Testis (tissue), 2 donors: ENCODE data around the gene ALDH3B2.

Experiments
- CTCF ChIP-seq, 3 experiments: fragments of 450-650 bp in 2 of 3; fragments of 200-600 bp in 1 of 3; sonication (generic) in 1 of 3; IDR thresholded peaks; one replicate each; pipeline ENCODE4 v1.5.1; 2016 to 2019; ENCODE audit warnings: antibody characterized with exemption in 3 of 3, mild to moderate bottlenecking in 2 of 3, moderate library complexity in 1 of 3
- POLR2A ChIP-seq: fragments of 450-650 bp; IDR thresholded peaks from one replicate; pipeline ENCODE4 v1.6.1; 2017; ENCODE audit warnings: antibody characterized with exemption, mild to moderate bottlenecking, moderate library complexity

GRCh38 chr11:67644042-67644441 lies 30.4 kb downstream of the ALDH3B2 start:
- TF ChIP-seq CTCF (IDR thresholded peaks at IDR 0.05): no peak
- no peak for TF ChIP-seq POLR2A
